ENCODE measurements around the gene CCNB2. TPM values are rescaled to one million over a fixed set of nuclear protein-coding genes. Genes with fewer than 3 reads are reported as not detected.

CCNB2 gene
- total RNA-seq, 1 donor from 2014 or later: 95.3 TPM

- TF ChIP-seq CTCF (conservative IDR thresholded peaks at IDR 0.05): no peak
- Mint-ChIP-seq H3K36me3 (ENCODE audit: low read depth) (peaks cover 52% of the 10 kb centered on the region), H3K27ac (ENCODE audit: unreplicated experiment) (no peak overlapping the region), H3K27me3 (ENCODE audit: low read depth) (no peaks in the 10 kb centered on the region), H3K9me3 (peaks cover 20% of the 10 kb centered on the region), H3K4me1 (no peaks in the 10 kb centered on the region), H3K4me3 (no peak overlapping the region)
- DNase-seq (ENCODE audit: low read depth, low spot score): no peak
Measured at GRCh38 chr15:59131969-59132562, 27.1 kb downstream of the CCNB2 start.

DNA sequence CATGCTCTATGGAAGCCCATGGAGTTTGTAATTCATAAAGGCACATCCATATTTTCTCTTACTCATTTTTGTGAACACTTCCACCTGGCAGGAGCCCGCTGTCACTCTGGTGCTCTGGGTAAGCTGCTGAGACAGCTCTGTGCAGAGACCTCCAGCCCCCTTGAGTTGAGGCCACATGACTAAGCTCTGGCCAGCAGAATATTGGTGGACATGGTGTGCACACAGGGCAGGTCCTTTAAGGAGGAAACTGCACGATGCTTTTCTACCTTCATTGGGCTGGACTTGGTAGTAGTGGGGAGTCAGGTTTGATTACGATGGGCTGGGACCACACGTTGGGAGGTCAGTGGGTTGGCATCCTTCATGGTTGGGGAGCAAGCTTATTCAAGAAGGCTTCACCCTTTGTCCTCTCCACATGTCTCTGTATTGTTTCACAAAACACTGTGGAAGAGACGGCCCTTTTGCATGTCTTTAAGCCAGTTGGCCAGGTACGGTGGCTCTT is 29.0 kb downstream of the CCNB2 start:
- Mint-ChIP-seq H3K4me3 (no peak overlapping the region), H3K36me3 (ENCODE audit: low read depth) (peaks cover 41% of the 10 kb centered on the region), H3K9me3 (peaks cover 12% of the 10 kb centered on the region), H3K4me1 (no peaks in the 10 kb centered on the region), H3K27ac (ENCODE audit: unreplicated experiment) (peak overlapping the region; percentile 67), H3K27me3 (ENCODE audit: low read depth) (no peaks in the 10 kb centered on the region)
- DNase-seq (ENCODE audit: low read depth, low spot score): no peak
- TF ChIP-seq CTCF (conservative IDR thresholded peaks at IDR 0.05): no peak

- H3K27me3 Mint-ChIP-seq (ENCODE audit: low read depth): no peaks in the 10 kb centered on the region
- no peak for DNase-seq (ENCODE audit: low read depth, low spot score)
- peaks cover 26% of the 10 kb centered on the region for H3K36me3 Mint-ChIP-seq (ENCODE audit: low read depth)
- no peak overlapping the region for H3K4me3 Mint-ChIP-seq
- no peaks in the 10 kb centered on the region for H3K9me3 Mint-ChIP-seq
- TF ChIP-seq CTCF (conservative IDR thresholded peaks at IDR 0.05): no peak
- peak overlapping the region; percentile 50 for H3K27ac Mint-ChIP-seq (ENCODE audit: unreplicated experiment)
- no peaks in the 10 kb centered on the region for H3K4me1 Mint-ChIP-seq
Measured at GRCh38 chr15:59137566-59137965, 32.6 kb downstream of the CCNB2 start.

DNA sequence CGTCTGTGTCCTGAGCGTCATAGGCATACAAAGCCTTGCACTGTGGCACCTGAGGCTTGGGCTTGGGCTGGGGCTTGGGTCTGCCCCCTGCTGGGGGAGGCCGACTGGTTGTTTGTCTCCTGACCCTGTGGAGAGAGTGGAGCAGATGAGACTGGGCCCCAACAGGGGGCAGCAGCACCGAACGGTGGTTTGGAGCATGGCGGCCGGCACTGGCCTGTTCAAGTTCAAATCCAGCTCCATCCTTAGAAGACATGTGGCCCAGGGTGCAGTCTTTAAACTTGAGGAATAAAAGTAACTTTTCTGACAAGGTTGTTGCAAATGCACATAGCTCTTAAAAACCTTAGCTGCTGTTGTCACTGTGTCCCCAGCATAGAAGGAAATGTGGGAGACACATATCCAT is 33.3 kb downstream of the CCNB2 start:
- DNase-seq (ENCODE audit: low read depth, low spot score): peak; percentile 20
- Mint-ChIP-seq H3K36me3 (ENCODE audit: low read depth) (peaks cover 26% of the 10 kb centered on the region), H3K27ac (ENCODE audit: unreplicated experiment) (no peak overlapping the region), H3K4me3 (no peak overlapping the region), H3K9me3 (no peaks in the 10 kb centered on the region), H3K27me3 (ENCODE audit: low read depth) (no peaks in the 10 kb centered on the region), H3K4me1 (no peaks in the 10 kb centered on the region)
- TF ChIP-seq CTCF (conservative IDR thresholded peaks at IDR 0.05): peak; percentile 54

DNA sequence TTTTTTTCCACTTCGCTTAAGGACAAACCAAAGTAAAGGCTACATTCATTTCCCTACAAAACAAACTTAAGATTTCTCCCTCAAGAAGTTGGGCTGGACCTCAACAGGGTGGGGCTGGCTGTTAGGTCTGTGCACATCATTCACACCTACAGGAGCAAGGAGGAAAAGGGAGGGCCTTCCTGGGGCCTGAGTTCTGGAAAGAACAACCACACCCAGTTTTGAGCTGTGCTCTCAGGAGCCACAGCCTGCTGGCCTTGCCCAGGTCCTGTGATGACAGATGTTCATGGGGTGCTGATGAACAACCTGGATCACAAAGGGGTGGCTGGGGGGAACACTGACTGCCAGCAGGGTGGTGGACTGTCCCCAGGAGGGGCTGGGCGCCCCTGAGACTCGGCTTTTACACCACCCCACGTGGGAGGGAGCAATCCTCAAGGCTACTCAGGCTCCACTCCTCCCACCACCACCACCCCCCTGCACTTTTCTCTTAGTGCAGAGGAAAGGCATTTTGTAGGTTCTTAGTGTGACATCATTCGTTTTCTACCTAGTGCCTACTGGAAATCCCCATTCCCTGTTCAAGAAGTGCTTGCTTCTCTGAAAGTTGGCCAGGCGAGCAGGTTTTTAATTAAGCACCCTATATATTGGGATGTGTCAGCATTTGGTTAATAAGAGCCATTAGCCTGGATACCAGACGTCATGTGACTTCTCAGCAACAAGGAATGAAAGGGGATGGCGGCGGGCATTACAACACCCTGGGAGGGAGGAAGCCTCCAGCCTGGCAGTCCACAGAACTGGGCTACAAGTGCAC is 35.7 kb downstream of the CCNB2 start:
- no peak for DNase-seq (ENCODE audit: low read depth, low spot score)
- H3K27me3 Mint-ChIP-seq (ENCODE audit: low read depth): no peaks in the 10 kb centered on the region
- H3K36me3 Mint-ChIP-seq (ENCODE audit: low read depth): peaks cover 16% of the 10 kb centered on the region
- no peaks in the 10 kb centered on the region for H3K4me1 Mint-ChIP-seq
- H3K4me3 Mint-ChIP-seq: no peak overlapping the region
- TF ChIP-seq CTCF (conservative IDR thresholded peaks at IDR 0.05): no peak
- H3K9me3 Mint-ChIP-seq: no peaks in the 10 kb centered on the region
- H3K27ac Mint-ChIP-seq (ENCODE audit: unreplicated experiment): no peak overlapping the region

All from neural crest cell (in vitro differentiated cells).